BLaER1 (cell line): Measurements from ENCODE around the gene GRIK3.

ENCODE experiments used
- H3K27ac ChIP-seq: shearing (Covaris generic); formaldehyde crosslinking; 2 replicates; pipeline ENCODE4 v1.8.1; 2022
- H3K27me3 ChIP-seq: shearing (Covaris generic); formaldehyde crosslinking; 2 replicates; pipeline ENCODE4 v1.8.1; 2022
- H3K36me3 ChIP-seq: shearing (Covaris generic); formaldehyde crosslinking; 2 replicates; pipeline ENCODE4 v1.8.1; 2022
- H3K4me1 ChIP-seq: shearing (Covaris generic); formaldehyde crosslinking; 2 replicates; pipeline ENCODE4 v1.8.1; 2022
- H3K4me2 ChIP-seq: shearing (Covaris generic); formaldehyde crosslinking; 2 replicates; pipeline ENCODE4 v1.8.1; 2022
- H3K4me3 ChIP-seq: shearing (Covaris generic); formaldehyde crosslinking; 2 replicates; pipeline ENCODE4 v1.8.1; 2022
- H3K9ac ChIP-seq: shearing (Covaris generic); formaldehyde crosslinking; 2 replicates; pipeline ENCODE4 v1.8.1; 2022
- H3K9me3 ChIP-seq: shearing (Covaris generic); formaldehyde crosslinking; 2 replicates; pipeline ENCODE4 v1.8.1; 2022
- H4K20me1 ChIP-seq: shearing (Covaris generic); formaldehyde crosslinking; 2 replicates; pipeline ENCODE4 v1.8.1; 2022
- Cebpa-rat ChIP-seq: shearing (Covaris generic); IDR thresholded peaks from 2 replicates; pipeline ENCODE4 v1.8.1; 2022

GRIK3 gene

GRCh38 chr1:36864823-36865601, 169.3 kb downstream of the GRIK3 start:
- Histone ChIP-seq H3K9me3 (no peaks in the 10 kb centered on the region), H3K4me1 (no peaks in the 10 kb centered on the region), H3K4me2 (no peak overlapping the region), H3K9ac (no peak overlapping the region), H3K27ac (no peak overlapping the region), H3K4me3 (no peak overlapping the region), H3K27me3 (no peaks in the 10 kb centered on the region), H3K36me3 (no peaks in the 10 kb centered on the region), H4K20me1 (no peaks in the 10 kb centered on the region)
- no peak for TF ChIP-seq Cebpa-rat

GRCh38 chr1:36864182-36864822, 170.0 kb downstream of the GRIK3 start:
- no peak overlapping the region for H3K9ac ChIP-seq
- H4K20me1 ChIP-seq: no peaks in the 10 kb centered on the region
- no peak overlapping the region for H3K27ac ChIP-seq
- no peak for TF ChIP-seq Cebpa-rat
- no peaks in the 10 kb centered on the region for H3K9me3 ChIP-seq
- H3K4me3 ChIP-seq: no peak overlapping the region
- H3K36me3 ChIP-seq: no peaks in the 10 kb centered on the region
- no peak overlapping the region for H3K4me2 ChIP-seq
- no peaks in the 10 kb centered on the region for H3K27me3 ChIP-seq
- H3K4me1 ChIP-seq: no peaks in the 10 kb centered on the region

GRCh38 chr1:36863500-36863899, 170.8 kb downstream of the GRIK3 start:
- TF ChIP-seq Cebpa-rat: no peak
- Histone ChIP-seq H3K9ac (no peak overlapping the region), H3K4me1 (no peaks in the 10 kb centered on the region)

GRCh38 chr1:36863061-36863460, 171.3 kb downstream of the GRIK3 start:
- Histone ChIP-seq H3K4me3 (no peak overlapping the region), H3K36me3 (no peaks in the 10 kb centered on the region), H4K20me1 (no peaks in the 10 kb centered on the region), H3K9me3 (no peaks in the 10 kb centered on the region), H3K4me1 (no peaks in the 10 kb centered on the region), H3K27me3 (no peaks in the 10 kb centered on the region), H3K27ac (no peak overlapping the region), H3K4me2 (no peak overlapping the region), H3K9ac (no peak overlapping the region)
- TF ChIP-seq Cebpa-rat: no peak

More at GRCh38 chr1:36863500-36863899, 170.8 kb downstream of the GRIK3 start:
- no peaks in the 10 kb centered on the region for H4K20me1 ChIP-seq
- H3K27me3 ChIP-seq: no peaks in the 10 kb centered on the region
- no peaks in the 10 kb centered on the region for H3K9me3 ChIP-seq
- no peaks in the 10 kb centered on the region for H3K36me3 ChIP-seq
- H3K27ac ChIP-seq: no peak overlapping the region
- no peak overlapping the region for H3K4me2 ChIP-seq
- no peak overlapping the region for H3K4me3 ChIP-seq

GRCh38 chr1:36861375-36861774, 172.9 kb downstream of the GRIK3 start:
- Histone ChIP-seq H3K4me3 (no peak overlapping the region), H3K27me3 (no peaks in the 10 kb centered on the region), H4K20me1 (no peaks in the 10 kb centered on the region), H3K36me3 (no peaks in the 10 kb centered on the region), H3K9ac (no peak overlapping the region), H3K4me1 (no peaks in the 10 kb centered on the region), H3K9me3 (no peaks in the 10 kb centered on the region), H3K27ac (no peak overlapping the region), H3K4me2 (no peak overlapping the region)
- no peak for TF ChIP-seq Cebpa-rat

- no peak for TF ChIP-seq Cebpa-rat
- H3K27me3 ChIP-seq: no peaks in the 10 kb centered on the region
- no peaks in the 10 kb centered on the region for H3K4me1 ChIP-seq
- no peak overlapping the region for H3K27ac ChIP-seq
- no peak overlapping the region for H3K9ac ChIP-seq
- H3K9me3 ChIP-seq: no peaks in the 10 kb centered on the region
- no peaks in the 10 kb centered on the region for H3K36me3 ChIP-seq
- H4K20me1 ChIP-seq: no peaks in the 10 kb centered on the region
- no peak overlapping the region for H3K4me2 ChIP-seq
- no peak overlapping the region for H3K4me3 ChIP-seq
These were observed 174.4 kb downstream of the GRIK3 start for GRCh38 chr1:36859926-36860325.

GRCh38 chr1:36858981-36859380, 175.3 kb downstream of the GRIK3 start:
- Histone ChIP-seq H3K36me3 (no peaks in the 10 kb centered on the region), H3K4me3 (no peak overlapping the region), H3K4me1 (no peaks in the 10 kb centered on the region), H3K4me2 (no peak overlapping the region), H3K9me3 (no peaks in the 10 kb centered on the region), H3K9ac (no peak overlapping the region), H3K27me3 (no peaks in the 10 kb centered on the region), H3K27ac (no peak overlapping the region), H4K20me1 (no peaks in the 10 kb centered on the region)
- TF ChIP-seq Cebpa-rat: no peak

GRCh38 chr1:36858553-36858952, 175.8 kb downstream of the GRIK3 start:
- H3K9ac ChIP-seq: no peak overlapping the region
- no peaks in the 10 kb centered on the region for H3K4me1 ChIP-seq
- H3K9me3 ChIP-seq: no peaks in the 10 kb centered on the region
- TF ChIP-seq Cebpa-rat: no peak
- no peaks in the 10 kb centered on the region for H4K20me1 ChIP-seq
- H3K4me3 ChIP-seq: no peak overlapping the region
- H3K4me2 ChIP-seq: no peak overlapping the region
- no peaks in the 10 kb centered on the region for H3K27me3 ChIP-seq
- H3K27ac ChIP-seq: no peak overlapping the region
- H3K36me3 ChIP-seq: no peaks in the 10 kb centered on the region

GRCh38 chr1:36857754-36858153, 176.6 kb downstream of the GRIK3 start:
- H3K4me1 ChIP-seq: no peaks in the 10 kb centered on the region
- H4K20me1 ChIP-seq: no peaks in the 10 kb centered on the region
- H3K27ac ChIP-seq: no peak overlapping the region
- no peak overlapping the region for H3K4me2 ChIP-seq
- no peaks in the 10 kb centered on the region for H3K36me3 ChIP-seq
- H3K27me3 ChIP-seq: no peaks in the 10 kb centered on the region
- no peak overlapping the region for H3K4me3 ChIP-seq
- no peak for TF ChIP-seq Cebpa-rat
- H3K9ac ChIP-seq: no peak overlapping the region
- no peaks in the 10 kb centered on the region for H3K9me3 ChIP-seq

- TF ChIP-seq Cebpa-rat: no peak
- H3K4me1 ChIP-seq: no peaks in the 10 kb centered on the region
- no peak overlapping the region for H3K9ac ChIP-seq
- H4K20me1 ChIP-seq: no peaks in the 10 kb centered on the region
- no peak overlapping the region for H3K4me3 ChIP-seq
- no peaks in the 10 kb centered on the region for H3K36me3 ChIP-seq
- no peak overlapping the region for H3K4me2 ChIP-seq
- no peaks in the 10 kb centered on the region for H3K9me3 ChIP-seq
- no peaks in the 10 kb centered on the region for H3K27me3 ChIP-seq
- no peak overlapping the region for H3K27ac ChIP-seq
These were observed 178.4 kb downstream of the GRIK3 start for GRCh38 chr1:36855699-36856494.
